ENCODE data around the gene FASN. TPM values are rescaled to one million over a fixed set of nuclear protein-coding genes. Genes with fewer than 3 reads are reported as not detected.

FASN gene
- total and polyA plus RNA-seq, 2 of the 4 experiments (the other 2 are of a cell fraction): 12.4 to 56.0 TPM

DNA sequence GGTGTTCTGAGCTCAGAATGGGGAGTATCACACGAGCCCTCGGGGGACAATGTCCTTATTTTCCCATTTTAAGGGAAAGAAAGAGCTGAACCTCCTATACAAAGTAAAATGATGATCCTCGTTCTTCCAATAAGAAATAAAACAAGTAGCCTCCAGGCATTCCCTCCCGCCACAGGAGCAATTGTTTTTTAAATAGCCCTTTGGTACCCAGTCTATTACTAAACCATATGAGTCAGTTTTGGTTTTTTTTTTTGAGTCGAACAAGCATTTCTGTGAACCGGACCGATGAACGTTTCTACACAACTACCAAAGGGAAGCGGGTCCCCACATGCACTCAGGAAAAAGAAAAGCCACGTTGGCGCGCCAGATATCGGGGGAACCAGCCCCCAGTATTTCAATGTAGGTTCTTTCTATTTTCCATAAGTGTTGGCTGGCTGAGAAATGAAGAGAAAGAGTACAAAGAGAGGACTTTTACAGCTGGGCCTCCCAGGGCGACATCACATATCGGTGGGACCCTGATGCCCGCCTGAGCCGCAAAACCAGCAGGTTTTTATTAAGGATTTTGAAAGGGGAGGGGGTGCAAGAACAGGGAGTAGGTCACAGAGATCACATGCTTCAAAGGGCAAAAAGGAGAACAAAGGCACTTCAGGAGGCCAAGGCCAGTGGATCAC, 56.8 kb downstream of the FASN start:
- Histone ChIP-seq H3K79me1 (ENCODE audit: low read depth in 1 of 2, low read length in 2 of 2) (peaks cover 7% of the 10 kb centered on the region in 2 experiments; a peak in 3 of 4 replicates), H3K36me3 (ENCODE audit: control insufficient read depth, insufficient read depth, low read length) (no peaks in the 10 kb centered on the region), H3K4me2 (ENCODE audit: low read depth, low read length) (no peak overlapping the region), H3K27me3 (ENCODE audit: control insufficient read depth, insufficient read depth, low read length) (no peaks in the 10 kb centered on the region), H3K18ac (ENCODE audit: low read depth, low read length) (no peak overlapping the region), H3K9me3 (ENCODE audit: control insufficient read depth, insufficient read depth, low read length) (no peaks in the 10 kb centered on the region), H2AK9ac (replicated peaks; ENCODE audit: low read depth, low read length, poor library complexity) (no peak overlapping the region), H2BK15ac (ENCODE audit: low read depth, low read length) (no peak overlapping the region), H4K91ac (ENCODE audit: insufficient read depth, low read depth, low read length) (no peak overlapping the region), H2BK120ac (ENCODE audit: low read depth, low read length) (no peak overlapping the region), H2AFZ (replicated peaks; ENCODE audit: low read length, poor library complexity) (no peak overlapping the region), H3K9me1 (ENCODE audit: insufficient read depth, low read length) (peaks cover 11% of the 10 kb centered on the region; the same call in 1 of the 2 replicates), H3K4me1 (ENCODE audit: control insufficient read depth, insufficient read depth, low read length) (peaks cover 4% of the 10 kb centered on the region), H3K9ac (ENCODE audit: low read depth, low read length) (no peak overlapping the region), H3K56ac (ENCODE audit: extremely low read depth, insufficient read depth, low read length) (no peak overlapping the region), H2BK5ac (ENCODE audit: low read depth, low read length, poor library complexity, severe bottlenecking) (no peak overlapping the region), H3K27ac (ENCODE audit: insufficient read depth, low read length) (no peak overlapping the region), H2BK20ac (ENCODE audit: low read depth, low read length) (no peak overlapping the region), H4K8ac (ENCODE audit: low read depth in 2 of 2, low read length in 2 of 2) (no peak overlapping the region), H3K4me3 (ENCODE audit: insufficient read depth, low read depth, low read length) (no peak overlapping the region), H3K14ac (replicated peaks; ENCODE audit: low read depth, low read length) (no peak overlapping the region), H2AK5ac (ENCODE audit: low read depth, low read length) (no peak overlapping the region), H4K5ac (ENCODE audit: low read depth, low read length) (no peak overlapping the region), H4K20me1 (ENCODE audit: insufficient read depth, low read length) (peaks cover 5% of the 10 kb centered on the region), H3K23ac (ENCODE audit: low read depth, low read length) (no peak overlapping the region), H3K4ac (ENCODE audit: low read depth, low read length) (no peak overlapping the region)
- in situ Hi-C loops (cut with MboI; ENCODE audit: low sequenced_read_pairs): no loop called here
- no CpG with 5 or more reads among the region's 17 CpGs for WGBS, 2 experiments (ENCODE audit: extremely low coverage in 2 of 2, insufficient read length in 1 of 2)
- CTCF ChIA-PET: no interaction called here
- intact Hi-C loops (cut with micrococcal nuclease): no loop called here
- BruUV-seq (replicated peaks): no TSS peak
- no peak for TF ChIP-seq RAD21 (IDR thresholded peaks at IDR 0.05; ENCODE audit: low read length)
- no peak for TF ChIP-seq BHLHE40 (IDR thresholded peaks at IDR 0.05; ENCODE audit: low read depth, low read length)
- TF ChIP-seq MAFK (IDR thresholded peaks at IDR 0.05; ENCODE audit: low read depth, low read length): no peak
- TF ChIP-seq NFE2L2 (IDR thresholded peaks at IDR 0.05; ENCODE audit: low read depth, low read length): no peak
- no peak for TF ChIP-seq RFX5 (IDR thresholded peaks at IDR 0.05; ENCODE audit: low read depth, low read length)
- TF ChIP-seq CEBPB (IDR thresholded peaks at IDR 0.05; ENCODE audit: low read depth, low read length): no peak
- no peak for TF ChIP-seq MAZ (IDR thresholded peaks at IDR 0.05; ENCODE audit: borderline replicate concordance, low read depth, low read length)
- TF ChIP-seq CTCF (conservative IDR thresholded peaks at IDR 0.05; ENCODE audit: low read depth, low read length): no peak
- no peak for TF ChIP-seq POLR2A (IDR thresholded peaks at IDR 0.05; ENCODE audit: low read depth, low read length)
- TF ChIP-seq MXI1 (IDR thresholded peaks at IDR 0.05; ENCODE audit: borderline replicate concordance, low read depth, low read length): no peak
- no peak for TF ChIP-seq ELK1 (IDR thresholded peaks at IDR 0.05; ENCODE audit: borderline replicate concordance, low read depth, low read length)
- no peak for TF ChIP-seq SMC3 (IDR thresholded peaks at IDR 0.05; ENCODE audit: low read depth, low read length)
- no peak for TF ChIP-seq USF2 (IDR thresholded peaks at IDR 0.05; ENCODE audit: low read depth, low read length)
- TF ChIP-seq CHD1 (IDR thresholded peaks at IDR 0.05; ENCODE audit: low read depth, low read length): no peak
- no peak for ATAC-seq (ENCODE audit: low read depth)
- dilution Hi-C loops (cut with HindIII; ENCODE audit: low sequenced_read_pairs, unreplicated experiment): no loop called here
- POLR2A ChIA-PET (ENCODE audit: unreplicated experiment): no interaction called here
- DNase-seq: no peak
